Upper lobe of left lung (tissue), 4 donors: ENCODE results near the gene SLC25A28.

Source experiments
- CTCF ChIP-seq, 6 experiments: fragments of 450-650 bp in 4 of 6; fragments of 200-600 bp in 2 of 6; sonication (generic) in 2 of 6; IDR thresholded peaks; one replicate each; pipeline ENCODE4 v1.5.1; 2016 to 2019; ENCODE audit warnings: antibody characterized with exemption in 6 of 6
- POLR2A ChIP-seq, 4 donors: fragments of 450-650 bp; IDR thresholded peaks; one replicate each; pipeline ENCODE4 v1.5.1; 2016 to 2017; ENCODE audit warnings: antibody characterized with exemption in 4 of 4, mild to moderate bottlenecking in 2 of 4
- POLR2AphosphoS5 ChIP-seq, 2 donors: sonication (generic); formaldehyde crosslinking; IDR thresholded peaks; one replicate each; pipeline ENCODE4 v1.5.1; 2017; ENCODE audit warnings: antibody characterized with exemption in 2 of 2

DNA sequence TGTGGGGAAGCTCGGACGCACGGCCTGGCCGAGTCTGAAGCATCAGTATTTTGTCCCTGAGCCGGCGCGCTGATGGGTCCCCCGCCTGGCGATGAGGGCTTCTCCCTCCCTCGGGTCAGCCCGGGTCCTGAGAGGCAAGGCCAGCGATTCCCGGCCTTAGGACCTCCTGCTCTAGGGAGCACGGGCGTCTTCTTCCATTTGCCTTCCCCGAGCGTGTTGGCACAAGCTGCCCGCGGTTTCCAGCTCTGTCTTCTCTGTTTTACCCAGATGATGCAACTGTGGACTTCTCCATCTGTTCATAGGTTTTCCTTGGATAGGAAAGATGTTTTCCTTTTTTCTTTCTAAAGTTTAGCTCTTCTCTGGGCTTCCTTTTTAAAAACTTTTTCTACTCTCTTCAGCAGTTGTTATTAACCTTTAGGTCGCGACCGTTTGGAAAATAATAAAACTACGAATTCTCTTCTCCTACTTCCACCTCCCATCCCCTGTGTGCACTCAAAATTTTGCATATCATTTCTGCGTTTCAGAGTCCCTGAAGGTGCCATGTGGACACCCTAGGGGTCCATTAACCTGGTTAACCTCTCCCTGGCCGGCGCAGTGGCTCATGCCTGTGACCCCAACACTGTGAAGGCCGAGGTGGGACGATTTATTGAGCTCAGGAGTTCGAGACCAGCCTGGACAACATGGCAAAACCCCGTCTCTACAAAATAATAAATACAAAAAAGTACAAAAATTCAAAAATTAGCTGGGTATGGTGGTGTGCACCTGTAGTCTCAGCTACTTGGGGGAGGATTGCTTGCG lies 1.4 kb upstream of the SLC25A28 start:
- TF ChIP-seq CTCF (IDR thresholded peaks at IDR 0.05): no peak
- TF ChIP-seq POLR2AphosphoS5 (IDR thresholded peaks at IDR 0.05): no peak
- TF ChIP-seq POLR2A (IDR thresholded peaks at IDR 0.05): peak in 3 of 4 donors; percentile 61 to 86 (median 74)
